Peyer's patch (tissue), 4 donors: ENCODE measurements around the gene SLCO4A1.

ENCODE experiments used
- CTCF ChIP-seq, 6 experiments: fragments of 450-650 bp in 4 of 6; fragments of 200-600 bp in 2 of 6; sonication (generic) in 1 of 6; IDR thresholded peaks; one replicate each; pipeline ENCODE4 v1.5.1; 2017 to 2019; ENCODE audit warnings: antibody characterized with exemption in 6 of 6, mild to moderate bottlenecking in 3 of 6, moderate library complexity in 1 of 6
- POLR2A ChIP-seq, 2 donors: fragments of 450-650 bp; IDR thresholded peaks; one replicate each; pipeline ENCODE4 v1.5.1; 2017; ENCODE audit warnings: antibody characterized with exemption in 2 of 2, mild to moderate bottlenecking in 2 of 2, moderate library complexity in 2 of 2

DNA sequence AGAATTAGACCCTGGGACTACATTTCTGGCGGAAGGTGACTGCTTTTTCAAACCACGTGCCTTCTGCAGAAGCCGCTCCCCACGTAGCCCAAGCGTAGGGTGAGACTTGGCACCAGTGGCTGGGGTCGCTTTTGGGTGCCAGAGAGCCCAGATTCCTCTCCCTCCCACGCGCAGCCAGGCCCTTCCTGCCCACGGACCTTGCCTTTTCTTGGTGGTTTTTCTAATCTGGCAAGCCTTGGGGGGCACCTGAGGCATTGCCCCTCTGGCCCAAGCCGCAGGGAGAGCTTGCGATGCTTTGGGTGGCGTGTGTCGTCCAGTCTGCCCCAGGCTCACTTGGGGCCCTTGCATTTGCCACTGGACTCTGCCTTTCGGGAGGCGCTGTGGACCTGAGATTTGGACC, 3.3 kb downstream of the SLCO4A1 start:
- TF ChIP-seq CTCF (IDR thresholded peaks at IDR 0.05), result no peak
- TF ChIP-seq POLR2A (IDR thresholded peaks at IDR 0.05), result no peak
